Endodermal cell (in vitro differentiated cells): ENCODE measurements around the gene WNT7B. TPM values are rescaled to one million over a fixed set of nuclear protein-coding genes. Genes with fewer than 3 reads are reported as not detected.
A peak's percentile ranks its signal among the peaks of the same experiment; 100 is the strongest.

ENCODE experiments used
- DNase-seq: peaks from one replicate; pipeline ENCODE4 v3.0.0-alpha.2; 2017
- H3K27ac ChIP-seq: 2 replicates; pipeline ENCODE4 v1.5.1; 2013; ENCODE audit warnings: mild to moderate bottlenecking, low read depth, low read length, moderate library complexity
- H3K27me3 ChIP-seq: 2 replicates; pipeline ENCODE4 v1.6.1; 2013; ENCODE audit warnings: mild to moderate bottlenecking, low read length, moderate library complexity; ENCODE audit not compliant: insufficient read depth, control insufficient read depth, poor library complexity, severe bottlenecking
- H3K36me3 ChIP-seq: 2 replicates; pipeline ENCODE4 v1.7.0; 2013; ENCODE audit warnings: mild to moderate bottlenecking, low read length, moderate library complexity; ENCODE audit not compliant: control insufficient read depth, insufficient read depth
- H3K4me1 ChIP-seq: one replicate; pipeline ENCODE4 v1.7.0; 2013; ENCODE audit warnings: low read length; ENCODE audit not compliant: control insufficient read depth, insufficient read depth
- H3K4me3 ChIP-seq: 2 replicates; pipeline ENCODE4 v1.5.1; 2013; ENCODE audit warnings: mild to moderate bottlenecking, low read length, moderate library complexity
- H3K9ac ChIP-seq: 2 replicates; pipeline ENCODE4 v1.6.1; 2013; ENCODE audit warnings: mild to moderate bottlenecking, low read length, moderate library complexity; ENCODE audit not compliant: poor library complexity, severe bottlenecking; ENCODE audit errors: extremely low read depth
- H3K9me3 ChIP-seq: 2 replicates; pipeline ENCODE4 v1.6.1; 2013; ENCODE audit warnings: mild to moderate bottlenecking, low read length, moderate library complexity; ENCODE audit not compliant: control insufficient read depth
- H3K27ac Mint-ChIP-seq: 2 replicates; pipeline ENCODE4 v1.8.0; 2020; ENCODE audit warnings: mixed read lengths
- H3K27me3 Mint-ChIP-seq: 2 replicates; pipeline ENCODE4 v1.8.0; 2021; ENCODE audit warnings: mild to moderate bottlenecking, mixed read lengths; ENCODE audit not compliant: insufficient read depth
- H3K36me3 Mint-ChIP-seq: 2 replicates; pipeline ENCODE4 v1.8.0; 2020; ENCODE audit warnings: low read depth, mixed read lengths
- H3K4me1 Mint-ChIP-seq: 2 replicates; pipeline ENCODE4 v1.8.0; 2020; ENCODE audit warnings: mixed read lengths
- H3K4me3 Mint-ChIP-seq: 2 replicates; pipeline ENCODE4 v1.8.0; 2020; ENCODE audit warnings: mild to moderate bottlenecking, moderate library complexity, mixed read lengths
- H3K9me3 Mint-ChIP-seq: 2 replicates; pipeline ENCODE4 v1.8.0; 2020; ENCODE audit warnings: mild to moderate bottlenecking, mixed read lengths
- WGBS, 2 experiments: methylation state at CpG; one replicate each; pipeline versions ENCODE4 v1.1.5 to v1.1.7; 2013; ENCODE audit warnings: missing lambda C conversion rate in 2 of 2, mixed read lengths in 1 of 2; ENCODE audit not compliant: insufficient coverage in 1 of 2, insufficient read length in 1 of 2; 5-methylcytosine and 5-hydroxymethylcytosine counted together
- total RNA-seq, 2 donors: library from RNA; stranded (reverse); fragmentation: NEBNext Ultra II Directional in 1 of 2; extraction: Animal tissue kit (Norgen Biotek cat#: 25700) in 1 of 2; gene quantifications; 2 replicates in 1 of 2; 3 replicates in 1 of 2; pipeline ENCODE4 v1.2.1, GENCODE V29; 2021
- TF ChIP-seq, protein P1 (sequence below): fragments of 200-600 bp; sonication (generic); conservative IDR thresholded peaks from 2 replicates; pipeline ENCODE4 v1.5.0; 2021; ENCODE audit warnings: antibody characterized with exemption, mild to moderate bottlenecking

The WNT7B gene
- total RNA-seq, 2 donors from 2014 or later, result not detected

DNA sequence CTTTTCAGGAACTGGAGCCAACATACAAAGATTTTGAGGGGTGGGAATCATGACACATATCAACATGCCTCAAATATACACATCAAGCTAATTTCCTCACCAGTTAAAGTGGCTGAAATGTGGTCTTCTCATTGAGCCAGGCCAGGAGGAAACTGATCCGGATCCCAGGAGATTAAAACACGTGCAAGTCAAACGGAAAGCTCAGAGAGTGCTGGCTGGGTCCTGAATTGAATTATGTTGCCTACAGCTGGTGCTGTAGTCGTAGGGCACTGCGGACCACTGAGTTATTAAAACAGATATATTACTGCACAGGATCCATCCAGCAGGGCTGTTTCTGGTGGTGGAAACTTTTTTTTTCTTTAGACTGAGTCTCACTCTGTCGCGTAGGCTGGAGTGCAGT is 14.1 kb upstream of the WNT7B start:
- no peaks in the 10 kb centered on the region for H3K36me3 Mint-ChIP-seq
- H3K4me1 Mint-ChIP-seq, result no peaks in the 10 kb centered on the region
- TF ChIP-seq, protein P1, sequence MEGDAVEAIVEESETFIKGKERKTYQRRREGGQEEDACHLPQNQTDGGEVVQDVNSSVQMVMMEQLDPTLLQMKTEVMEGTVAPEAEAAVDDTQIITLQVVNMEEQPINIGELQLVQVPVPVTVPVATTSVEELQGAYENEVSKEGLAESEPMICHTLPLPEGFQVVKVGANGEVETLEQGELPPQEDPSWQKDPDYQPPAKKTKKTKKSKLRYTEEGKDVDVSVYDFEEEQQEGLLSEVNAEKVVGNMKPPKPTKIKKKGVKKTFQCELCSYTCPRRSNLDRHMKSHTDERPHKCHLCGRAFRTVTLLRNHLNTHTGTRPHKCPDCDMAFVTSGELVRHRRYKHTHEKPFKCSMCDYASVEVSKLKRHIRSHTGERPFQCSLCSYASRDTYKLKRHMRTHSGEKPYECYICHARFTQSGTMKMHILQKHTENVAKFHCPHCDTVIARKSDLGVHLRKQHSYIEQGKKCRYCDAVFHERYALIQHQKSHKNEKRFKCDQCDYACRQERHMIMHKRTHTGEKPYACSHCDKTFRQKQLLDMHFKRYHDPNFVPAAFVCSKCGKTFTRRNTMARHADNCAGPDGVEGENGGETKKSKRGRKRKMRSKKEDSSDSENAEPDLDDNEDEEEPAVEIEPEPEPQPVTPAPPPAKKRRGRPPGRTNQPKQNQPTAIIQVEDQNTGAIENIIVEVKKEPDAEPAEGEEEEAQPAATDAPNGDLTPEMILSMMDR, result no peak
- H3K4me3 ChIP-seq, result no peak overlapping the region
- DNase-seq, result no peak
- peaks cover 10% of the 10 kb centered on the region for H3K27me3 Mint-ChIP-seq
- no peak overlapping the region for H3K9ac ChIP-seq
- no peak overlapping the region for H3K27ac Mint-ChIP-seq
- H3K4me1 ChIP-seq, result no peaks in the 10 kb centered on the region
- no peaks in the 10 kb centered on the region for H3K9me3 Mint-ChIP-seq
- H3K9me3 ChIP-seq, result no peaks in the 10 kb centered on the region
- no peaks in the 10 kb centered on the region for H3K36me3 ChIP-seq
- no peak overlapping the region for H3K27ac ChIP-seq
- H3K27me3 ChIP-seq, result no peaks in the 10 kb centered on the region
- 89 to 92% methylated on average over 5 to 7 of the region's 7 CpGs for WGBS, 2 experiments
- no peak overlapping the region for H3K4me3 Mint-ChIP-seq

DNA sequence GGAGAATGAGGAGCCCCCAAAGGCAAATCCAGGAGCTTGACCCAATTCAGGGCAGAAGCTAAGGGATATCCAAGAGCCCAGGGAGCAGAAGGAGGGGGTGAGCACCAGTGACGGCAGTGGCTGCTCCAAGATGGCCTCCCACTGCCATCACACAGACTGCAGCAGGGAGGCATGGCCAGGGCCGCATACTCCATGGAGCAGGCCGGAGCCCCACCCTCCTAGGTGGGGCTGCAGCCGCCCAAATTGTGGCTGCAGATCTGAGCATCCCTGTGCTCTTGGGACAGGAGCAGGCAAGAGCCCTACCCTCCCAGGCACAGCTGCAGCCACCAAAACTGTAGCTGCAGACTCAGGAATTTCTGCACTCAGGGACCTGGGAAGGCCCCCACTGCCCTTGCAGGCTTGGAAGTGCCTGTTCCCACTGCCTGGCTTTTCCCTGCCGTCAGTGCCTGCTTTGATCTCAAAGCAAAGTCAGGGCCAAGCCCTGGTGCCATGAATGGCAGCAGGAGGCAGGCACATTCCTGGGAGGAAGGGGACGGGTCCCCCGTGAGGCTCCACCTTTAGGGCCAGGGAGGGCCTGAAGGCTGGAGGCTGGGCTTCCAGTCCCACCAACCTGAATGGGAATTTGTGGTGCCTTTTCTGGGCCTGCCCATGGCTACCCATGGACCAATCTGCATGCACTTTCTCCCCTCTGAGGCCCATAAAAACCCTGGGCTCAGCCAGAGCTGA is 10.3 kb upstream of the WNT7B start:
- 83 to 84% methylated on average over 3 to 7 of the region's 7 CpGs for WGBS, 2 experiments
- no peaks in the 10 kb centered on the region for H3K9me3 Mint-ChIP-seq
- peak; percentile 89 for DNase-seq
- TF ChIP-seq, protein P1, result no peak
- peak overlapping the region; percentile 48 for H3K27ac Mint-ChIP-seq
- H3K4me3 ChIP-seq, result no peak overlapping the region
- H3K4me1 Mint-ChIP-seq, result no peaks in the 10 kb centered on the region
- H3K27me3 Mint-ChIP-seq, result peaks cover 20% of the 10 kb centered on the region
- no peaks in the 10 kb centered on the region for H3K36me3 ChIP-seq
- H3K27me3 ChIP-seq, result peaks cover 12% of the 10 kb centered on the region
- H3K27ac ChIP-seq, result no peak overlapping the region
- no peaks in the 10 kb centered on the region for H3K4me1 ChIP-seq
- H3K36me3 Mint-ChIP-seq, result no peaks in the 10 kb centered on the region
- H3K9me3 ChIP-seq, result no peaks in the 10 kb centered on the region
- no peak overlapping the region for H3K9ac ChIP-seq
- H3K4me3 Mint-ChIP-seq, result no peak overlapping the region

- Histone ChIP-seq H3K4me1 (no peaks in the 10 kb centered on the region), H3K27ac (no peak overlapping the region), H3K9me3 (no peaks in the 10 kb centered on the region), H3K9ac (no peak overlapping the region), H3K36me3 (no peaks in the 10 kb centered on the region), H3K27me3 (peaks cover 22% of the 10 kb centered on the region), H3K4me3 (no peak overlapping the region)
- WGBS, 2 experiments, result 96 to 100% methylated on average over 1 of the region's 1 CpG
- H3K4me1 Mint-ChIP-seq, result no peaks in the 10 kb centered on the region
- TF ChIP-seq, protein P1, result no peak
- no peak for DNase-seq
- peaks cover 19% of the 10 kb centered on the region for H3K27me3 Mint-ChIP-seq
- no peaks in the 10 kb centered on the region for H3K36me3 Mint-ChIP-seq
- H3K27ac Mint-ChIP-seq, result no peak overlapping the region
- H3K9me3 Mint-ChIP-seq, result no peaks in the 10 kb centered on the region
- no peak overlapping the region for H3K4me3 Mint-ChIP-seq
These were observed 7.5 kb upstream of the WNT7B start for GRCh38 chr22:45984316-45984916.
